Endothelial cell of umbilical vein (primary cell): ENCODE data around the gene PREP. TPM values are rescaled to one million over a fixed set of nuclear protein-coding genes. Genes with fewer than 3 reads are reported as not detected.

ENCODE experiments used
- BruUV-seq: library from RNA; stranded (reverse); fragments of 400-500 nt; replicated peaks from 2 replicates; lab custom pipeline; 2021; lab: Mats Ljungman, UMichigan
- CTCF ChIA-PET: fragments of 300-600, 350-600 bp; sonication (Branson Sonifier 250); formaldehyde crosslinking; loops from one replicate; lab custom pipeline; 2021; ENCODE audit warnings: antibody characterized with exemption, inconsistent platforms; lab: Charles Lee
- POLR2A ChIA-PET: fragments of 300-600, 350-600 bp; sonication (Branson Sonifier 250); formaldehyde crosslinking; loops from one replicate; lab custom pipeline; 2021; ENCODE audit warnings: antibody characterized with exemption, inconsistent platforms; lab: Charles Lee
- DNase-seq: peaks from one replicate; pipeline ENCODE4 v3.0.0-alpha.2; 2011; ENCODE audit warnings: low read depth, low spot score
- FAIRE-seq: peaks from 2 replicates; lab custom pipeline; 2011; peaks lifted over from hg19 to GRCh38; lab: Jason Lieb, UNC
- H2AFZ ChIP-seq: 2 replicates; pipeline ENCODE4 v1.6.0; 2012; ENCODE audit warnings: low read depth, low read length, control low read depth, inconsistent platforms
- H3K27ac ChIP-seq: 2 replicates; pipeline ENCODE4 v1.5.1; 2011; ENCODE audit warnings: low read depth, mild to moderate bottlenecking, control low read depth, low read length, moderate library complexity; ENCODE audit not compliant: insufficient read depth
- H3K27me3 ChIP-seq, 2 experiments: 2 replicates each; pipeline versions ENCODE4 v1.6.0 to v1.6.1; 2011; ENCODE audit warnings: low read length in 2 of 2, mixed read lengths in 1 of 2; ENCODE audit not compliant: control insufficient read depth in 2 of 2, insufficient read depth in 2 of 2
- H3K36me3 ChIP-seq, 2 experiments: 2 replicates in 1 of 2; 3 replicates in 1 of 2; pipeline ENCODE4 v1.5.1; 2011; ENCODE audit warnings: low read length in 2 of 2, mild to moderate bottlenecking in 1 of 2, moderate library complexity in 1 of 2; ENCODE audit not compliant: control insufficient read depth in 2 of 2, insufficient read depth in 2 of 2; ENCODE audit errors: extremely low read depth in 1 of 2
- H3K4me1 ChIP-seq: 3 replicates; pipeline ENCODE4 v1.5.1; 2011; ENCODE audit warnings: mild to moderate bottlenecking, low read length; ENCODE audit not compliant: control insufficient read depth, insufficient read depth; ENCODE audit errors: extremely low read depth
- H3K4me2 ChIP-seq: 2 replicates; pipeline ENCODE4 v1.6.1; 2011; ENCODE audit warnings: low read length, control low read depth, mixed read lengths; ENCODE audit not compliant: insufficient read depth
- H3K4me3 ChIP-seq, 3 experiments: fragments of 200-600 bp in 1 of 3; sonication (generic), shearing (Covaris generic) in 1 of 3; replicated peaks in 1 of 3; 2 replicates each; pipeline ENCODE4 v1.5.1; 2011 to 2016; ENCODE audit warnings: control low read depth in 3 of 3, low read length in 3 of 3, mild to moderate bottlenecking in 2 of 3, inconsistent platforms in 1 of 3, low read depth in 1 of 3, moderate library complexity in 1 of 3; ENCODE audit not compliant: insufficient read depth in 1 of 3
- H3K79me2 ChIP-seq: 2 replicates; pipeline ENCODE4 v1.6.0; 2012; ENCODE audit warnings: low read length, inconsistent platforms; ENCODE audit not compliant: control insufficient read depth, insufficient read depth
- H3K9ac ChIP-seq: replicated peaks from 2 replicates; pipeline ENCODE3; 2011; ENCODE audit warnings: low read length, control low read depth; ENCODE audit not compliant: insufficient read depth; ENCODE audit errors: extremely low read depth
- H3K9me1 ChIP-seq: replicated peaks from 3 replicates; pipeline ENCODE4 v1.6.0; 2011; ENCODE audit warnings: mild to moderate bottlenecking, low read length; ENCODE audit not compliant: control insufficient read depth, insufficient read depth; ENCODE audit errors: extremely low read depth
- H3K9me3 ChIP-seq: replicated peaks from 2 replicates; pipeline ENCODE4 v1.5.1; 2012; ENCODE audit warnings: low read length, inconsistent platforms; ENCODE audit not compliant: control insufficient read depth, insufficient read depth
- H4K20me1 ChIP-seq: replicated peaks from 2 replicates; pipeline ENCODE3; 2011; ENCODE audit warnings: mild to moderate bottlenecking, low read length; ENCODE audit not compliant: control insufficient read depth, insufficient read depth; ENCODE audit errors: extremely low read depth
- EZH2 ChIP-seq: IDR thresholded peaks from 2 replicates; pipeline ENCODE4 v1.6.1; 2012; ENCODE audit warnings: borderline replicate concordance, low read depth, mild to moderate bottlenecking, moderate library complexity, low read length, inconsistent platforms; ENCODE audit not compliant: severe bottlenecking
- POLR2A ChIP-seq: IDR thresholded peaks from 2 replicates; pipeline ENCODE4 v1.6.1; 2012; ENCODE audit warnings: low read depth, mild to moderate bottlenecking, control low read depth, low read length
- dilution Hi-C: fragments of 300-500 bp; cut with MboI; formaldehyde crosslinking; loops from one replicate; pipeline ENCODE4 v1.15.0; 2019; ENCODE audit warnings: low sequenced_read_pairs; ENCODE audit not compliant: extremely low pct_ligation_motif_present
- intact Hi-C: fragments of 100-400 bp; cut with micrococcal nuclease; formaldehyde crosslinking; loops from one replicate; pipeline ENCODE4 v1.10.0; 2022
- polyA plus RNA-seq, 4 experiments: library from polyadenylated mRNA; depleted of rRNA in 3 of 4; stranded (reverse) in 3 of 4; unstranded in 1 of 4; fragments of >200 nt; gene quantifications; 2 replicates each; pipeline versions ENCODE4 v1.2.1 to v1.2.3, GENCODE V29; 2011 to 2012; ENCODE audit warnings: missing spikeins in 1 of 4
- total RNA-seq: library from RNA; stranded (reverse); gene quantifications from 2 replicates; pipeline ENCODE4 v1.2.3, GENCODE V29; 2021
- TF ChIP-seq, protein P1 (sequence below): IDR thresholded peaks from 2 replicates; pipeline ENCODE4 v1.6.1; 2011; ENCODE audit not compliant: insufficient read depth, insufficient read length

PREP gene
- total and polyA plus RNA-seq, 2 donors (not counting 3 experiments of a cell fraction or from before 2014, with no cell fraction given), result 17.2 to 37.7 TPM

DNA sequence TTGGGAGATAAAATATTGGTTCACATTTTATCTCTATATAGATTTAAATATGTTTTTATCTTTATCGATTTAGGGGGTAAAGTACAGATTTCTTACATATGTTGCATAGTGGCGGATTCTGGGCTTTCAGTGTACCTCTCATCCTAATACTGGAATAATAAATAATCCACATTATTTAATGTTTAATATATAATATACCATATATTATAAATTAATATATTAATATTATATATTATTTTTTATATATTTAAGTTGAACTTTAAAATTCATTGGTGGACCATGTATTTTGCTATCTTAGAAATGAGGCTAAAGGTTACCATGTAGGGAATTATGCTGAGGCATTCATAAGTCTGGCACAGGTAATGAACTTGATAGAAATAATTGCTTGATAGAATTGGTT lies 133.5 kb downstream of the PREP start:
- ChIA-PET POLR2A (no interaction called here), CTCF (no interaction called here)
- DNase-seq (no peak), FAIRE-seq (no peak)
- Histone ChIP-seq H4K20me1 (no peaks in the 10 kb centered on the region), H3K27ac (no peak overlapping the region), H3K9me3 (no peaks in the 10 kb centered on the region), H3K36me3 (no peaks in the 10 kb centered on the region), H3K79me2 (no peaks in the 10 kb centered on the region), H3K27me3 (no peaks in the 10 kb centered on the region), H3K9ac (no peak overlapping the region), H3K4me3 (no peak overlapping the region), H3K4me1 (no peaks in the 10 kb centered on the region), H2AFZ (no peak overlapping the region), H3K4me2 (no peak overlapping the region), H3K9me1 (no peaks in the 10 kb centered on the region)
- dilution Hi-C loops (no loop called here), intact Hi-C loops (loop anchor here (10.0 kb wide), 1 partner anchor 165 kb away; no protein-coding TSS in a partner anchor)
- BruUV-seq, result no TSS peak
- TF ChIP-seq, protein P1, sequence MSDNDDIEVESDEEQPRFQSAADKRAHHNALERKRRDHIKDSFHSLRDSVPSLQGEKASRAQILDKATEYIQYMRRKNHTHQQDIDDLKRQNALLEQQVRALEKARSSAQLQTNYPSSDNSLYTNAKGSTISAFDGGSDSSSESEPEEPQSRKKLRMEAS, result no peak
- TF ChIP-seq EZH2 (no peak), POLR2A (no peak)

DNA sequence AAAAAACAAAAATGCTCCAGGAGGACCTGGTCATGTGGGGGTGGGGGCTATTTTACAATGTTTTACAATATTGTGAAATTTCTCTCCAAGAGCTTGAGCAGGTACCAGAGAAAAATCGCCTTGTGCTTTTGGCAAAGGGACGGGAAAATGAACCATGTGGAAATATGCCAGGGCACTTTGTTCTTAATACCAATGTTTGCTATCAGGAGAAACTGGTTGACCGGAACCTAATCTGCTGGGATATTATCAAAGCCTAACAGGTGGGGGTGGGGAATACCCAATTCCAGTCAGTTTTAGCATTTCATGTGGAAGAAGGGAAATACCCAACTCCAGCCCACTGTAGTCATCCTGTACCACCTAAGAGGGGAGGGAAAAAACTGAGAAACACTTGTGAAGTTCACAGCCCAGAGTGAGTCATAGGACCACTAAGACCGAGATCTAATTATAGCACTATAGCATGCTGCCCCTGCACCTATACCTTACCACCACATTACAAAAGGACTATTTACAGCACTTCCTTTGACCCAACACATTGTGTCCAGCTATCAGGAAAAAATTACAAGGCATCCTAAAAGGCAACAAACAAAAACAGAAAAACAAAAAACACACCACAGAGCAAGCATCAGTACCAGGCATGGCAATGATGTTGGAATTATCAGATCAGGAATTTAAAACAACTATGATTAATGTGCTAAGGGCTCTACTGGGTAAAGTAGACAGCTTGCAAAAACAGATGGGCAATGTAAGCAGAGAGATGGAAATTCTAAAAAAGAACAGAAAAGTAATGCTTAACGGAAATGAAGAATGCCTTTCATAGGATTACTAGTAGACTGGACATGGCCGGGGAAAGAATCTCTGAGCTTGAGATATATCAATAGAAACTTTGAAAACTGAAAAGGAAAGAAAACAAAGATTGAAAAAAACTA lies 138.9 kb downstream of the PREP start:
- intact Hi-C loops, result loop anchor here (10.0 kb wide), 1 partner anchor 159 kb away; no protein-coding TSS in a partner anchor
- no peak for DNase-seq
- H3K4me2 ChIP-seq, result no peak overlapping the region
- FAIRE-seq, result peak; percentile 12
- H3K4me1 ChIP-seq, result no peaks in the 10 kb centered on the region
- H4K20me1 ChIP-seq, result no peaks in the 10 kb centered on the region
- ChIA-PET POLR2A (no interaction called here), CTCF (no interaction called here)
- TF ChIP-seq EZH2, result no peak
- H3K79me2 ChIP-seq, result no peaks in the 10 kb centered on the region
- dilution Hi-C loops, result no loop called here
- no peak overlapping the region for H3K9ac ChIP-seq
- H3K36me3 ChIP-seq, result no peaks in the 10 kb centered on the region
- H3K9me3 ChIP-seq, result no peaks in the 10 kb centered on the region
- H3K27me3 ChIP-seq, result no peaks in the 10 kb centered on the region
- H3K4me3 ChIP-seq, result no peak overlapping the region
- no peak overlapping the region for H2AFZ ChIP-seq
- no peaks in the 10 kb centered on the region for H3K9me1 ChIP-seq
- H3K27ac ChIP-seq, result no peak overlapping the region
- no TSS peak for BruUV-seq
